HG03432 (cell line): Measurements from ENCODE around the gene SEMA4D.
"Not testable (repeated sequence)": the region's sequence is repeated elsewhere in the genome, so short reads cannot be mapped to it uniquely, and the experiment has no call there.

Experiments
- ATAC-seq: cut with Tn5 transposase; IDR thresholded peaks from one replicate; pipeline ENCODE4 v1.9.1; 2021; ENCODE audit warnings: mild to moderate bottlenecking, moderate library complexity; ENCODE audit not compliant: unreplicated experiment

Gene SEMA4D

GRCh38 chr9:89483592-89484474 lies 14.1 kb downstream of the SEMA4D start:
- ATAC-seq: peak; percentile 86

DNA sequence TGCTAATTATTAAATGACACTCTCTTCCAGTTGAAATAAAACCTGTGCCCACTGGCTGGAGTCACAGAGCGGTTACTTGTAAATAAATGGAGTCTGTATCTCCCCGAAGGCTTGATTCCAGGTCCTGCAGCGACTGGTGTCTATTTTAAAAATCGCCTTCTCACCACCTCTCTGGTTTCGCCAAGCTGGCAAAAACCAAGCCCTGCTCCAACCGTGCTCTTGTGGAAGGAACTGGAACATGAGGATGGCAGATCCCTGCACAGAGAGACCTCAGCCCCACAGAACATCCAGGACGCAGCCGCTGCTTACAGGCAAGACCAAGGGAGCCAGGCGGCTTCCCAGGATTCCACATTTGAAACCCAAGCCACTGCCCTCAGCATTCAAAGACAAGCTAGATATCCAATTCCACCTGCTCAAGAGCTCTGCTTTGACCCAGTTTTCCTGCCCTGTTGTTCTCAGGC lies 15.0 kb downstream of the SEMA4D start:
- ATAC-seq: no peak

DNA sequence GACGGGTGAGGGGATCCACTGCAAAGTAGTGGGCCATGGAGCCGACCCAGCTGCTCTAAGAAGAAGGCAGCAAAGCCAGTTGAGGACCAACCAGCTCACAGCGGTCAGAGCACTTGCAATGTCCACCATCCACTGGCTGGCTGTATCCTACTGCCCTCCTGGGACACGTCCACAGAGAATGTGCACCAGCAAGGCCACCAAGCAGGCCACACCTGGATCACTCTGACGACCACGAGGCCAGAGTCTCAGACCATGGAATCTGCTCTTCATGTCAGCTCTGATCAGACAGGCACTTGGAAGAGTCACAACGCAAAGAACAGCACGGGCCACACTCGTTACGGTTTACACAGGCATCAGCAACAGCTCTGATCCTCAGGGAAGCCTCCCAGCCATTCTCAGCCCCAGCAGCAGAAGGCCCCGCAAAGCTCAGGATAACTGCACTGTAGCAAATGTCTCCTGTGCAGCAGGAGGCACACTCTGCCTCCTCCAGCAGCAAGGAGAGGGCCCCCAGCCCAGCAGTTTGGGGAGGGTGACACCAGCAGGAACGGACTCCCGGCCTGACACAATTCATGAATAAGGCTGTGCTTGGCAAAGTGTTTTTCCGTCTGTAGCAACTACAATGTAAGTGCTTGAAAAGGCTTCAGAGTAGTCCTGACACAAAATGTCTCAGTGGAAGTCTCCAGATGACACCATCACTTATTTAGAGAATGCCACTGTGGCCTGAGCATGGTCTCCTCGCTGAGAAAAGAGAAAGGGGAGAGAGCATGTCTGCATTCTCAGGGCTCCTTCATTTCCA lies 15.7 kb downstream of the SEMA4D start:
- no peak for ATAC-seq

- no peak for ATAC-seq
Observed at GRCh38 chr9:89481538-89481915, 16.4 kb downstream of the SEMA4D start.

DNA sequence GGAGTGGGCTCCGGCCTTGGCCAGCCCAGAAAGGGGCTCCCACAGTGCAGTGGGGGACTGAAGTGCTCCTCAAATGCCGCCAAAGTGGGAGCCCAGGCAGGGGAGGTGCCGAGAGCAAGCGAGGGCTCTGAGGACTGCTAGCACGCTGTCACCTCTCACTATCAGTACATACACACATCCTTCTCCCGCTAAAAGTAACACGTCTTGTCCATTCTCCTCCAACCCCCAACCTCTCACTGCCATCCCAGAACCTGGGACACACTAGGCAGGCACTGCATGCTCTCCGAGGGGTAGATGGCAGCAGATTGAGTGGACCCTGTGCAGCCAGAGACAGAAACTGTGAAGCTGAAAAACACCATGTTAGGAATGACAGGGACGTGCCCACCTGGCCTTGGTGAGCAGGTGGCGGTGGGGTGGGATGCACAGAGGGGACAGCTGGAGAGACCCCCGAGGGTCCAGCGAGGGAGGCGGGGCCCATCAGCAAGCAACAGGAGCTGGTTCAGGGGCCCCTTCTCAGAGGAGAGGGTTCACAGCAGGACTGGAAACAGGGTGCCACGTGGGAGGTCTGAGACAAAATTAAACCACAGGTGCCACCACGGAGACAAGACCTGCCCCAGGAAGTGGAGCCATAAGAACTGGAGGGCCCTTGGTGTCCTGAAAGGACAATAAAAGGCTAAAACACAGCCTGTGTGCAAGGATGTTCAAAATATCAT lies 16.9 kb downstream of the SEMA4D start:
- ATAC-seq: no peak

- ATAC-seq: not testable (repeated sequence)
Observed at GRCh38 chr9:89480372-89480771, 17.5 kb downstream of the SEMA4D start.

GRCh38 chr9:89479669-89480011 lies 18.3 kb downstream of the SEMA4D start:
- not testable (repeated sequence) for ATAC-seq

GRCh38 chr9:89478821-89479668 lies 18.9 kb downstream of the SEMA4D start:
- ATAC-seq: no peak

GRCh38 chr9:89477811-89478630 lies 19.9 kb downstream of the SEMA4D start:
- ATAC-seq: no peak

DNA sequence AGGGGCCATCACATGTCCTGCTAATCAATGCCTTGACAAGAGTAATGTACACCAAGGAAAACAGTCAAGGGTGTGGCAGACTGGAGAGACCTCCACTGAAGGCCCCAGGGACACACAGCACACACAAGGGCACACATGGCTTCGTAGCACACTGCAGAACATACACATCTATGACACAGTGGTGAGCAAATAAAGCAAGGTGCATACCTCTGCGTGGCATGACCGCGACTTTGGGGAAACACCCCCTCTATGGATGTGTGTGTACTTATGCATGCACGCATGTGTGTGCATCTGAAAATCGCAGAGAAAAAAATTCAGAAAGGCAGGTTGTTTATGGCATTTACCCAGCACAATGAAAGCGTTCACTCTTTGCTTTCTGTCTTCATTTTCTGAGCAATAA lies 20.5 kb downstream of the SEMA4D start:
- ATAC-seq: no peak

GRCh38 chr9:89476546-89476945 lies 21.4 kb downstream of the SEMA4D start:
- ATAC-seq: no peak

DNA sequence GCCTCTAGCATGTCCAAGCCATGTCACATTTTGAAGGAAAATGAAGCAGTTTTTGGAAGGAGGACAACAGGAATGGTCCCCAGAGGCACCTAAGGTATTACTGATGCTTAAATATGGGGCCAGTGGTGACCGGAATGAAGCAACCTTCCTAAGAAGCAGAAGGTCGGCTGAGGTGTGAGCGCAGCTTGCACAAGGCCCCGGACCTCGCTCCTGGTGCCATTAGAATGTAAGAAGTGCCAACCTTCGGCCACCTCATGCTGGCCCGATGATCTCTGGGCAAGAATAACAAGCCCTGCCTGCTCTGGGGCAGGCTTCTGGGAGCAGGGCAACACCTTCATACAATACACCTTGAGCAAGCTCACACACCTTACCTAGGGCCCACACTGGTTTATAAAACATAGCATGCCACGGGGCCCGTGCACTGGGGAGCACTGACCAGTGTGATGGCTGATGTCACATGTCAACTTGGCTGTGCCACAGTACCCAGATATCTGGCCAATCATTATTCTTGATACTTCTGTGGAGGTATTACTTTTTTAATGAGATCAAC lies 21.9 kb downstream of the SEMA4D start:
- no peak for ATAC-seq

- no peak for ATAC-seq
Observed at GRCh38 chr9:89474939-89475338, 23.0 kb downstream of the SEMA4D start.

- ATAC-seq: no peak
Observed at GRCh38 chr9:89473762-89474469, 24.0 kb downstream of the SEMA4D start.

DNA sequence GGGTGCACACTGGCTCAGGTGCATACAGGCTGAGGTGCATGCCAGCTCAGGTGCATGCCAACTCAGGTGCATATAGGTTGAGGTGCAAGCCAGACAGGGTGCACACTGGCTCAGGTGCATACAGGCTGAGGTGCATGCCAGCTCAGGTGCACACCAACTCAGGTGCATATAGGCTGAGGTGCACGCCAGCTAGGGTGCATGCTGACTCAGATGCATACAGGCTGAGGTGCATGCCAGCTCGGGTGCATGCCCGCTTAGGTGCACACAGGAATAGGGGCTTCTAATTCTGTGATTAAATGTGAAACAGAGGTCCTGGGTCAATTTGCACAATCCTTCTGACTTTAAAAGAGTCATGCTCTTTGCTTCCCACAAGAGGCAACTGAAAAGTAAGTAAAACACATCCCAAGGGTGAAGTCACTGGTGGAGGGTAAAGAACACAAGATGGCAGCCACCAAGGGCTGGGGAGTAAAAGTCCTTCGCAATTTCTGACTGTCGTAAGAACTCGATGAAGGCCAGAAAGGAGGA lies 26.1 kb downstream of the SEMA4D start:
- ATAC-seq: not testable (repeated sequence)

GRCh38 chr9:89471390-89471789 lies 26.5 kb downstream of the SEMA4D start:
- no peak for ATAC-seq

GRCh38 chr9:89470224-89470839 lies 27.6 kb downstream of the SEMA4D start:
- no peak for ATAC-seq

GRCh38 chr9:89469003-89469402 lies 28.9 kb downstream of the SEMA4D start:
- ATAC-seq: no peak
